Activated CD4-positive, alpha-beta T cell treated with anti-CD3 and anti-CD28 coated beads, Interleukin-2, amount 50 U/mL, for 16 hours (primary cell): ENCODE data around the gene SMC4.
A peak's percentile ranks its signal among the peaks of the same experiment; 100 is the strongest.
"Not testable (repeated sequence)": the region's sequence is repeated elsewhere in the genome, so short reads cannot be mapped to it uniquely, and the experiment has no call there.

Experiments
- DNase-seq: peaks from one replicate; pipeline ENCODE4 v3.0.0-alpha.2; 2020

The SMC4 gene

GRCh38 chr3:160399125-160400029 is at the start of gene SMC4, which contains the start of gene IFT80:
TSS of gene SMC4 (plus strand) at chr3:160399650. CDS start at chr3:160400827, 1,177 bp downstream.
TSS of gene IFT80 (minus strand) at chr3:160399225. CDS start at chr3:160384600, 14,625 bp downstream.
- DNase-seq = peak; percentile 97

DNA sequence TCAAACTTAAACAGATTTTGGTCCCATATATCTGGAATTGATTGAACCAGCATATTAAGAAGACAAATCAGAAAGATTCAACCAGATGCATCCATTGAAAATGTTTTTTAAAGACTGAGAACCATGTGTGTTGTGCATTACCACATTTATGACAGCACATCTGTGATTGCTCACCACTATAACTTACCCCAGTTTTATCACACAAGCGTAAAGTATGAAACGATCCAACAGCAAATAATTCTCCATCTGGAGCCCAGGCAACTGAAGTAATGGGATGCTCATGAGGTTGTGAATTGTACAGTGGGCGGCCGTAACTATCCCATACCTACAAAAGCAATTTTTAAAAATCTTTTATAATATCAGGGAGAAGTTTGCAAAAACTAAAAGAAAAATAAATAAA is 43.6 kb upstream of the SMC4 start:
- no peak for DNase-seq

DNA sequence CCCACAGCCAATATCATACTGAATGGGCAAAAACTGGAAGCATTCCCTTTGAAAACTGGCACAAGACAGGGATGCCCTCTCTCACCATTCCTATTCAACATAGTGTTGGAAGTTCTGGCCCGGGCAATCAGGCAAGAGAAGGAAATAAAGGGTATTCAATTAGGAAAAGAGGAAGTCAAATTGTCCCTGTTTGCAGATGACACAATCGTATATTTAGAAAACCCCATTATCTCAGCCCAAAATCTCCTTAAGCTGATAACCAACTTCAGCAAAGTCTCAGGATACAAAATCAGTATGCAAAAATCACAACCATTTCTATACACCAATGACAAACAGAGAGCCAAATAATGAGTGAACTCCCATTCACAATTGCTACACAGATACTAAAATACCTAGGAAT is 36.6 kb upstream of the SMC4 start:
- DNase-seq = not testable (repeated sequence)

DNA sequence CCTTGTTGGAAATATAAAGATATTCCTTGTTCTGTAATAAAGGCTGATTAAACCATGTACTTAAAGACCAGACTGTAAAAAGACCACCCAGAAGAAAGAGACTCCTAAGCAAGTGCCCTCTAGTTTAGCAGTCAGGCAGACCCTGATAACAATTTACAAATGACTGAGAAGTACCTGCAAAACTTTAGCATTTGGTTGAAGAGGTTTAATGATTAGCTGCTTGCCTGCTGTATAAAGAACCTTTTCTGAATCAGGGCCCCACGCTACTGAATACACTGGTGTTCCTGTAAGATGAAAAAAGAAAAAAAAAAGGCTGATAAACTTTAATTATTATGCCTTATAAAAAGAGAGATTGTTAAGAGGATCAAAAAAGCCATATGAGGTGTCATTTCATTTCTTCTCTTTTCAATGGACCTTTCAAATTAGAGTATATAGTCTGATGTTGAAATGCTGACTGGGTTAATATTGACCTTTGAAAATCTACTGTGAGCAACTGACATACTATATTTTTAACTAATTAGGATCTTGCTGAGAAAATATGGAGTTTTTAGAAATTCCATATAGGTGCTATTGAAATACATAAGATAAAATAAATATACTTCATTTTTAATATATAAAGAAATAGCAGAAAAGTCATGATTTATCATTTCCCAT is 33.5 kb upstream of the SMC4 start:
- DNase-seq = no peak

GRCh38 chr3:160368804-160369203 is 30.6 kb upstream of the SMC4 start:
- DNase-seq = no peak

- DNase-seq = no peak
Observed at GRCh38 chr3:160369784-160370183, 29.7 kb upstream of the SMC4 start.

DNA sequence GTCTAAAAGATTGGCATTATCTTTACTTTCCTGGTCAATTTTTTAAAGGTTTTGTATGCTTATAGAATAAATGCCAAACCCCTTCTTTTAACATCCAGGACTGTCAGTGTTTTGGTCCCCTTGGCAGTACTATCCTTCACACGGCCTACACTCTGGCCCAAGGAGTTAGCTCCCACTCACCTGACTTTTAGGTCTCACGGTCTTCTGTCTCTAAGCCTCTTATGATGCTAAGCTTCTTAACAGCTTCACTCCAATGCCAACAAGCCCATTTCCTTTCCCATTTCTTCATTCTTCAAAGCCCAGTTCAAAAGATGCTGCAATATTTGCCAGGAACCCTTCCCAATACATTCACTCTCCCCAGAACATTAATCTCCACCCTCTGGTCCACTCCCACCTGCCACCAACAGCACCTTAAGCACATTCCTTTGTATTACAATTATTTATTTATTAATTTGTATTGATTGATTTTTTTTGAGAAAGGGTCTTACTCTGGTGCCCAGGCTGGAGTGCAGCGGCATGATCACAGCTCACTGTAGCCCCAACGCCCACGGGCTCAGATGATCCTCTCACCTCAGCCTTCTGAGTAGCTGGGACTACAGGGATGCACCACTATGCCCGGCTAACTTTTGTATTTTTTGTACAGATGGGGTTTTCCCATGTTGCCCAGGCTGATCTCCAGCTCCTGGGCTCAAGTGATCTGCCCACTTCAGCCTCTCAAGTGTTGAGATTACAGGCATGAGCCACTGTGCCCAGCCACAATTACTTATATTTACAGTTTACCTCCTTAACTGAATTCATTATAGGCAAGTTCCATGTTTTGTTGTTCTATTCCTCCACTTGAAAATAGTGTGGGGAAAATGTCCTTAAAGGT is 28.2 kb upstream of the SMC4 start:
- DNase-seq = no peak

DNA sequence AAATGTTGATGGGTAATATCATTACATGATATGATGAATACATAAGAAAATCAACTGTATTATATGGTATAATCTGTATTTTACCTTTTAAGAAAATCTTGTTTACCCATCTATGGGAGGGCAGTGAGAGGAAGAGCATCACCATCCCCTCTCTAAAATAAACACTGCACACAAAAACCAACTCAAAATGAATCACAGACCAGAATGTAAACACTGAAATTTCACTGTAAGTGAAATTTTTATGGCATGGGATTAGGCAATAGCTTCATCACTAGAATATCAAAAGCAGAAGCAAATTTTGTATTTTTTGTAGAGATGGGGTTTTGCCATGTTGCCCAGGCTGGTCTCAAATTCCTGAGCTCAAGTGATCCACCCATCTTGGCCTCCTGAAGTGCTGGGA is 26.7 kb upstream of the SMC4 start:
- no peak for DNase-seq

GRCh38 chr3:160373655-160374054 is 25.8 kb upstream of the SMC4 start:
- no peak for DNase-seq

GRCh38 chr3:160374472-160374871 is 25.0 kb upstream of the SMC4 start:
- DNase-seq = no peak

GRCh38 chr3:160374925-160375324 is 24.5 kb upstream of the SMC4 start:
- no peak for DNase-seq

DNA sequence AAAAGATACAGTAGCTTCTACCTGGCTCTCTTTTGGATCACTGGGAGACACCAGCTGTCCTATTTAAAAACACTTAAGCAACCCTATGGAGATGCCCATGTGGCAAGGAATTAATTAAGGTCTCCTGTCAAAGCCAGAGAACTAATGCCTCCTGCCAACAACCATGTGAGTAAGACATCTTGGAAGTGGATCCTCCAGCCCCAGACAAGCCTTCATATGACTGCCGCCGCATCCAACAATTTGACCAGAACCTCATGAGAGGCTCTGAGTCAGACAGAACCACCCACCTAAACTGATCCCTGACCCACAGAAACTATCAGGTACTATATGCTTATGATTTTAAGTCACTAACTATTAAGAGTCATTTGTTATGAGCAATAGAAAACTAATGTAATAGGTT is 22.8 kb upstream of the SMC4 start:
- no peak for DNase-seq

GRCh38 chr3:160378331-160379109 is 20.9 kb upstream of the SMC4 start:
- DNase-seq = no peak

GRCh38 chr3:160379628-160380214 is 19.7 kb upstream of the SMC4 start:
- DNase-seq = no peak

DNA sequence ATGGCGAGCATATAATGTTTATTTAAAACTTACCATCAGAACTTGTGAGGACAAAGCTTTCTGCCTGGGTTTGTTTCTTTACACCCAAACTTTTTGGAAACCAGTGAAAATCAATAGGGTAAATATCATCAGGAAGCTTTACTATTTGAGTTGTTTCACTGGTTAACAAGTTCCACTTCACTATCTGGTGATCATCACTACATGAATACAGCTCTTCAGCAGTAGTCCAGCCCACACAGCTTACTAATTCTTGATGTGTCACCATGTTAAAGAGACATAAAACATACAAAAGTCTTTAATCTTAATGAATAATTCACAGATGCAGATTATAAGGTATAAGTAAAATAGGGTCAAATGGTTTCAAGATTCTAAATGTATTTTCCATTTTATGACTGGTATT is 18.0 kb upstream of the SMC4 start:
- DNase-seq = no peak

DNA sequence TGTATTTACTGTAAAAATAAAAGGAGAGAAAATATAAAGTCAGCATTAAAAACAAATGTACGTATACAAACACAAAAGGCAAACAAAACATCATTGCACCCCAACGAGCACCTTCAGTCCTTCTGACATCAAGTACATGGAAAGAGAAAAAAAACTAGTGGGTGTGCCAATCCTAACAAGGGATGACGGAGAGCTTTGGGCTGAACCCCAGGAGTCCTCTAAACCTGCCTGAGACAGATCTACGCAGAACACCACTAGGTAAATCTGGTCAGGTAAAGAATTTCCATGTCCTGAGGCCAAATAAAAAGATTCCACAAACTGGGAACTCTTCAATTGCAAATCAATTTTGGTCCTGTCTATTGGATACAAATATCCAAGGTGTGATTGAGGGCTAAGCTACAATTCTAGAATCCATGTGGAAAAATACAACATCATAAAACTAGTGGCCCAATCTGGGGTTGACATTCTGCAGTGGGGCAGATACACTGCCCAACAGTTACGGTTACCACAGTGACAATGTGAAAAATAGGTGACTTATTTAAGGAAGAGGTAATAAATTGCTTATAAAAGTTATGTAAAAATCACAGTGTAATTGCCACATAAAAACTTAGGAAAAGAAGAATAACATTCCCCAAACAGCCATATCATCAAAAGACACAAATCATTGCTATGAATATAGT is 14.7 kb upstream of the SMC4 start:
- DNase-seq = no peak

- no peak for DNase-seq
Observed at GRCh38 chr3:160390565-160391138, 8.8 kb upstream of the SMC4 start.

DNA sequence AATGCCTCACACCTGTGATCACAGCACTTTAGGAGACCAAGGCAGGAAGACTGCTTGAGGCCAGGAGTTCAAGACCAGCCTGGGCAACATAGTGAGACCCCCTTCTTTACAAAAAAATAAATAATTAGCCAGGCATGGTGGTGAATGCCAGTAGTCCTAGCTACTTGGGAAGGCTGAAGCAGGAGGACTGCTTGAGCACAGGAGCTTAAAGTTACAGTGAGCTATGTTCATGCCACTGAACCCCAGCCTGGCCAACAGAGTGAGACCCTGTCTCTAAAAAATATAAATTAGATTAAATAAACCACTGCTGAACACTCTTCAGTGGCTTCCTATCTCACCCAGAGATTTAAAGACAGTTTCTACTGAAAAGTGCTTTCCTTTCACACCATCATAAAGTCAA is 6.7 kb upstream of the SMC4 start:
- DNase-seq = no peak

DNA sequence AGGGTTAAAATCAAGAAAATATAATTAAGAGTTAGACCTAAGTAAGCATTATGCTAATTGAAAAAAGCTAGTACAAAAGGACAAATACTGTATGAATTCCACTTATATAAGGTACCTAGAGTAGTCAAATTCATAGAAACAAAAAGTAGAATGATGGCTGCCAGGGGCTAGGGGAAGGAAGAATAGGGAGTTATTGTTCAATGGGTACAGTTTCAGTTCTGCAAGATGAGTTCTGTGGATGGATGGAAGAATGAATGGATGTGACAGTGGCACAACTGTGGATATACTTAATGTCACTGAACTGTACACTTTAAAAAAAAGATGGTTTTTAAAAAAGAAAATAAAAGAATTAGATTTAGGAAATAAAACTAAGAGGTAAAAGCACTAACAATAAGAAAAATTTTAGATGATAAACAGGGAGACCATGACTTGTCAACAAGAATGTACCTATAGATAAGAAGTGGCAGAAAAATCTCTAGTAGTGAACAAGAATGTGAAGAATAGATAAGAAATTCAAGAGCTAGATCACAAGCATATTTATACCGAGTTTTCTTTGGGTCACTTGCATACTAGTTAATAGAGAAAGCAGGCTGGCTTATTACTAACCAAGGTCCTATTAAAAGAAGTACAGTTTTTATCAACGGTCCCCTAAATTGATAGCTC is 6.0 kb upstream of the SMC4 start:
- DNase-seq = no peak

GRCh38 chr3:160394009-160394392 is 5.4 kb upstream of the SMC4 start:
- no peak for DNase-seq

GRCh38 chr3:160395297-160395696 is 4.2 kb upstream of the SMC4 start:
- no peak for DNase-seq
